GM21723 (cell line): ENCODE measurements around the gene KRTAP10-1.
"Not testable (repeated sequence)": the region's sequence is repeated elsewhere in the genome, so short reads cannot be mapped to it uniquely, and the experiment has no call there.

Source experiments
- ATAC-seq: cut with Tn5 transposase; IDR thresholded peaks from one replicate; pipeline ENCODE4 v1.9.1; 2021; ENCODE audit warnings: mild to moderate bottlenecking, moderate library complexity; ENCODE audit not compliant: unreplicated experiment

The KRTAP10-1 gene

DNA sequence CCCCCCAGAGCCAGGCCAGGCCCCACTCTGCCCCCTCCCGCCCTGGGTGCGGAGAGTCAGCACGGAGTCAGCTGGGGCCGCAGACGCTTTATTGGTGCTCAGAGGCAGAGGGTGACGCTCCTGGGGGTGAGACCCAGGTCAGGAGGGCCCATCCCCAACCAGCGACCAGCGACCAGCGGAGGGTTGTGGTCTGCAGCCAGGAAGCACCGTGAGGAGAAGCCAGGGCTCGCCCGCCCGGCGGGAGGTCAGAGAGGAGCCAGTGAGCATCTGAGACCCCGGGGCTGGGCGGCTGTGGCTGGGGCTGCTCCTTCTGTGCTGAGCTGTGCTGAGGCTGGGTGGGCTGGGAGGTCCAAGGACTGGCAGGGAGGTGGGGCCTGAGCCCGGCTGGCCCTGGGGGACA is 10.3 kb upstream of the KRTAP10-1 start:
- not testable (repeated sequence) for ATAC-seq

DNA sequence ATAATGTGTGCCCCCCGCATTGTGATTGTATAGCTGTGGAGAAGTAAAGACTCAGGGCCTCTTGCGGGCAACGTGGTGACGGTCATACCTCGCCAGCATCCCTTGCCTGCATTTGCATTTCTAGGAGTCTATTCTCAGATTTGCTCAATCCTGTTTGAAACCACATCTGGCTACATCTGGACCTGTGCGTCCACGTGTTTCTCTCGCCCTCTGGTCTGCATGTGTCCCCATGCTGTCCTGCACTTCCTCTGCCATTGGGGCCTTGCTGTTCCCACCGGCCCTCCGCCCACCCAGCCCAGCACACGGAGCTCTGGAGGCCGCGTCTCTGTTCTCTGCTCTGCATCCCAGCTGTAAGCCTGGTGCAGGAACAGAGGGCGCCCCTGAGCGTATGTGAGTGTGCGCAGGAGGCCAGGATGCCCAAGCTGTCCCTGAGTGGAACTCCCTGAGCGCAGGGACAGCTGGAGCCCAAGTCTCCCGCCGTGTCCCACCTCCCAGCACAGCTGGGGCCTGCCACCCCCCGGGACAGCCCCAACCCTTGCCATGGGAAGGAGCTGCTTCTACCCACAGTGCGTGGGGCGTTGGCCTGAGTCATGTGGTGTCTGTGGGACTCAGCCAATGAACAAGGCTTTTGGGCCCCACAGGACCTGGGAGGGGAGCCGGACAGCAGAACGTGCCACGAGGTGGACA is 9.7 kb upstream of the KRTAP10-1 start:
- no peak for ATAC-seq

DNA sequence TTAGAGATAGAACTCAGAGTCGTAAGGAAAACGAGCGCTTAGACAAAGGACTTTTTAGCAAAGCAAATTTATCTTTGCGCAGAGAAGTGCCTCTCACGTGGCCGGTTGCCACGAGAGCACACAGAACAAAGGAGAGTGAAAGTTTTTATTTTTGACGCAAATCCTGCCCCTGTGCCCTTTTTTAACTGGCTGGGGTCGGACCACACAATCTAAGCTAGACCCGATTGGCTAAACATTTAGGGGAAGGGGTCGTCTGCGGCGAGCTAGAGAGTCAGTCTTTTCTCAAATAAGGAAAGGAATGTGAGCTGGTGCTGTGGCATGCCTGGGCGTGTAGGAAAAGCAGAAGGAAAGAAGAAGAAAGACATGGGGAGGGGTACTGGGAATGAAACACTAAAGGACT is 8.9 kb upstream of the KRTAP10-1 start:
- no peak for ATAC-seq

DNA sequence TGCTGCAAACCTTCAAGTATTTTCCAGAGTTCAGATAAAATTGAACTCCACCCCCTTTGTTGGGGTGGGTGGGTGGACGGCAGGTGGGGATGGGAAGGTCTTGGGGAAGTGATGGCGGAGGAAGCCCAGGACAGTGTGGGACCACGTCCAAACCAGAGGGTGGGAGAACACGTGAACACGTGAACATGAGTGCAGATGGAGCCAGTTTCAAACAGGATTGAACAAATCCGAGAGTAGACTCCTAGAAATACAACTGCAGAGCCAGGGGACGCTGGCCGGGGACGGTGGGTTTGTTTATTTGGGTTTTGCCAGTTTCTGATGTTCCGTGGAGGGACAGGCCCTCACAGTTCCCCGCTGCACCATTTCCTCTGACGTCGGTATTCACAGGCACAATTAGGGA is 8.4 kb upstream of the KRTAP10-1 start:
- ATAC-seq: no peak

DNA sequence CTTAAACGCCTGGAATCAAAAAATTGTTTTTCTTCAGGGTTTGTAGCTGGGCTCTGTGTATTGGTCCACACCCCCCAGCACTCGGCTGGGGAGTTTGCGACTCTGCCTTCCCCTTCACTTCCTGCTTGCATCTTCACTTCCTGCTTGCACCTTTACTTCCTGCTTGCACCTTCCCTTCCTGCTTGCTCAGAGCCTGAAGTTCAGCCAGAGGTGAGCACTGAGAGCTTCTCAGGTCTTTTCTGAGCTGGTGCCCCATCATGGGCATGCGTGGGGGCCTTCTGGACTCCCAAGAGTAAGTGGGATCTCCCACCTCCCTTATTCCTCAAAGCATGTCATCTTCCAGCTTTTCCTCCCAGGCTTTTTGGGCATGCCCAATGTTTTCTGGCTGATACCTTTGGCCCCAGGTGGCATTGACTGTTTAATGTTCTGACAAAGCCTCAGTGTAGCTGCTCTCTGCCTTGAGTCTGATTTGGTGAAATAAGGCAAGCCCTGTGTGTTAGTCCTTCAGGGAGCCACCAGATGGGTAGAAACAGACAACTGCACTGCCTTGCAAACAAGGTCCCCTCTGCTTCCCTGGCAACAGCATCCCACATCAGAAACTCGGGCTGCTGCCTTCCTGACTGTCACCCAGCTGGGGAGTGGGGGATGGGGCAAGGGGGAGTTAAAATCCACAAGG is 7.8 kb upstream of the KRTAP10-1 start:
- no peak for ATAC-seq

DNA sequence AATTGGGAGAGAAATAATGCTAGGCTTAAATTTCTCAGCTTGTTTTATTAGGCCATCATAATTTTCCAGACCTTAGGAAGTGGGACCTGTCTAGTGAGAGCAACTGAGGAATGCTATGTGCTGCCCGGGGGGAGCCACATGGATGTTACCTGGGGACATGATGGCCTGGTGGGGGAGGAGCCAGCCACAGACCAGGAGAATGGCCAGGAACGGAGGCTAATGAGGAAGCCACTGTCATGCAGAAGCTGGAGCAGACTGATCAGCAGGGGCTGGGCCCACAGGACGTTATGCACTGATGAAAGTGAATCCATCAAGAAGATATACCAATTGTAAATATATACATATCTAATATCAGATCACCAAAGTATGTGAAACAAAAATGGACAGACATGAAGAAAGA is 4.6 kb upstream of the KRTAP10-1 start:
- no peak for ATAC-seq

DNA sequence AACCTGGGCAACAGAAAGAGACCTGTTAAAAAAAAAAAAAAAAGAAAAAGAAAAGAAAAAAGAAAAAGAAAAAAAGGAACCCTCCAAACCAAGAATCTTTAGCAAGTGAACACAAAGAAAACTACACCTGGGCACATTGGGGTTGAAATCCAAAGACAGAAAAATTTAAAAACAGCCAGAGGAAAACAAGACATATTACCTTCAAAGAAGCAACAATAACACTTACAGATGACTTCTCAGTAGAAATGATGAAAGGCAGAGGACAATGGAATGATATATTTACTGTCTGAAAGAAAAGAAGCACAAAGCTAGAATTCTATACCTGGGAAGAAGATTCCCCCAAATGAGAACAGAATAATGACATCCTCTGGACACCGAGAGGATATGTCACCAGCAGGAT is 2.7 kb upstream of the KRTAP10-1 start:
- no peak for ATAC-seq

DNA sequence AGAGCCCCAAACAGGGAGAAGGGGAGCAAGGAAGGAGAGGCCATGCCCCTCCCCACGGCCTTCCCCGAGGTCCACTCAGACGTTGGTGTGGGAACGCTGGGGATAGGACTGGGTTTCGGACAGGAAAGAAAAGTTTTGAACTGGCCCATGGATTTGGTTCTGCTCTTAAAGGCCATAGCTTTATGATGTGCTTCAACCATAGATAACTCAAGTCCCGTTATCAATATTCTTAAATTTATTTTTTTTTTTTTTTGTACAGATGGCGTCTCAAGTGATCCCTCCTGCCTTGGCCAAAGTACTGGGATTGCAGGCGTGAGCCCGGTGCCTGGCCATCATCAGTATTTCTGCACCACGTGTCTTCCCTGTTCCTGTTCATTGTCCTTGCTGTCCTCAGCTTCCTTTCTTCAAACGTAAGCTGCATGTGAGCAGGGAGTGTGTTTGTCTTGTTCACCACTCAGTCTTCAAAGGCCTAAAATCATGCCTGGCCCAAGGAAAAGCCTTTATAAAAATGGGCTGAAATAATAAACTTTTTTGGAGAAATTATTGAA is 820 bp upstream of the KRTAP10-1 start:
- no peak for ATAC-seq

DNA sequence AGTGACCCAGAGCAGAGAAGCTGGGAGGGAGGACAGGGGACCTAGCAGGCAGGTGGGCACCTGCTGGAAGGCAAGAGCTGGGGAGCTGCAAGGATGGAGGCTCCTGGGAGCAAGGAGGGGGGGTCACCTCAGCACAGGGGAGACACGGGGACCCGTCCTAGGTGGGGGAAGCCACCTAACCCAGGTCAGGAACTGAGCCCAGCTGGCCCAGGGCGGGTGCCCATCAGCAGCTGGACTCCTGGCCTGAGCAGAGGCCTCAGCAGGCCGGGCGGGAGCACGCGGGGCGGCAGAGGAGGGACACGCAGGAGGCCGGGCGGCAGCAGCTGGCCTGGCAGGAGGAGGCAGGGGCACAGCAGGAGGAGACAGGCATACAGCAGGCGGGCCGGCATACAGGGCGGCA is 949 bp downstream of the KRTAP10-1 start:
- ATAC-seq: no peak

DNA sequence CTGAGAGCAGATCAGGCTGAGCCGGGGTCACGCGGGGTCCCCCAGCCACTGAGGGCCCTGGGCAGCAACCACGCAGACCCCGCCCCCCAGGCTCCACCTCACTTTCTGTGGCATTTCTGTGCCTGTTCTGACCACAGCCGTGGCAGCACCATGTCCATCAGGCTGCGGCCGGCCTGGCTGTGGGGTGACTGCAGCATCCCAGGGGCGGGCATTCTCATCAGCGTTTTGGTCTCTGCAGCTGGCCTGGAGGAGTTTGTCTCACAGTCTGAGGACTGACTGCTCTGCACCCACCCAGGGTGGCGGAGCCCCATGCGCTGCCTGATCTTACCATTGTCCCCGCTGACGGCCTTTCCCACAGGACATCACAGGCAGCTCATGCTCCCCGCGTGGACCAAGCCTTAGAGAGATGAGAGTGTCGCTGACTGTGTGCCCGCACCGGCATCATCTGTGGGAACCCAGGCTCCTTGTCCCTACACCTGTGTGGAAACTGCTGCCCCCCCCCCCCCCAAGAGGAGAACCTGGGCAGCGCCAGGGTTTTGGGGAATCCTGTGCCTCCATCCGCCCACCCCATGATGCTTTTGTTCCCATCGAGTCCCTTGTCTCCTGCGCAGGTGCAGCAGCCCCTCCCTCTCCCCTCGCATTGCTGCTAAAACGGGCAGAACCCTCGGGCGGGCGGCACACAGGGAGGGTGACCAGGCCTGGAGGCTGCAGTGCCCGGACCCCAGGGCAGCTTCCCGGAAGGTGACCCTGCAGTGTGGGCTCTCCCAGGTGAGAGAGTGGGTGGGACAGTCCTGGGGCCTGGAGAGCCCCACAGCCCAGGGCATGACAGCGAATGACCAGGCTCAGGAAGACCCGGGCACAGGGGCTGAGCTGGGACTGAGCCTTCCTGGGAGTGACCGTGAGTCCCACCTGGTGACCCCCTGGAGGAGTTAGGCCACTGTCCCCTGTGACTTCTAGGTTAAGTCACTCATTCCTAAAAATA is 1.8 kb downstream of the KRTAP10-1 start:
- no peak for ATAC-seq

DNA sequence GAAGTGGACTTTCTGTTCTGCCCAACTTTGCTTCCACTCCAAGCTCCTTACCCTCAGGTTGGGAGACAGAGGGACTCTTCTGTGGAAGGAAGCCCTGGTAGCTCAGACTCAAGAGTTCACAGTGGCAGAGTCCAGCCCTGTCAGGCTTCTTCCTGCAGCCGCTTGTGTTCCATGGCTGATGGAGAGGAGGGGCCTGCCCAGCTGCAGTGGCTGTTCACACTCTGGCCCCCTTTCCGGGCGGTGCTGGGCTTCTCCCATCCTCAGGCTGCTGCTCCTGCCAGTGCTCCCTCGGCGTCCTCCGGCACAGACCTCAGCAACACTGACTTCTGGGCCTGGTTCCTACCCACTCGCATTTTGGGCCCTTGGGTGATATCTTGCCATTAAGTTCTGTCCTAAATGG is 4.0 kb downstream of the KRTAP10-1 start:
- ATAC-seq: no peak

DNA sequence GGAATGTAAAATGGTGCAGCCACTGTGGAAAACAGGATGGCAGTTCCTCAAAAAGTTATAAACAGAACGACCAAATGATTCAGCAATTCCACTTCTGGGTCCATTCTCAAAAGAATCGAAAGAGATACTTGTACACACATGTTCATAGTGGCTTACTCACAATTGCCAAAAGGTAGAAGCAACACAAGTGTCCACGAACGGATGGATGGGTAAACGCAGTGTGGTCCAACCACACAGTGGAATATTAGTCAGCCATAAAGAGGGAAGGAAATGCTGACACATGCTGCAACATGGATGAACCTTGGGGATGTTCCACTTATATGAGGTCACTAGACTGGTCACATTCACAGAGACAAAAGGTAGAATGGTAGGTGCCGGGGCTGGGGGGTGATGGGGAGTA is 5.3 kb downstream of the KRTAP10-1 start:
- ATAC-seq: no peak

DNA sequence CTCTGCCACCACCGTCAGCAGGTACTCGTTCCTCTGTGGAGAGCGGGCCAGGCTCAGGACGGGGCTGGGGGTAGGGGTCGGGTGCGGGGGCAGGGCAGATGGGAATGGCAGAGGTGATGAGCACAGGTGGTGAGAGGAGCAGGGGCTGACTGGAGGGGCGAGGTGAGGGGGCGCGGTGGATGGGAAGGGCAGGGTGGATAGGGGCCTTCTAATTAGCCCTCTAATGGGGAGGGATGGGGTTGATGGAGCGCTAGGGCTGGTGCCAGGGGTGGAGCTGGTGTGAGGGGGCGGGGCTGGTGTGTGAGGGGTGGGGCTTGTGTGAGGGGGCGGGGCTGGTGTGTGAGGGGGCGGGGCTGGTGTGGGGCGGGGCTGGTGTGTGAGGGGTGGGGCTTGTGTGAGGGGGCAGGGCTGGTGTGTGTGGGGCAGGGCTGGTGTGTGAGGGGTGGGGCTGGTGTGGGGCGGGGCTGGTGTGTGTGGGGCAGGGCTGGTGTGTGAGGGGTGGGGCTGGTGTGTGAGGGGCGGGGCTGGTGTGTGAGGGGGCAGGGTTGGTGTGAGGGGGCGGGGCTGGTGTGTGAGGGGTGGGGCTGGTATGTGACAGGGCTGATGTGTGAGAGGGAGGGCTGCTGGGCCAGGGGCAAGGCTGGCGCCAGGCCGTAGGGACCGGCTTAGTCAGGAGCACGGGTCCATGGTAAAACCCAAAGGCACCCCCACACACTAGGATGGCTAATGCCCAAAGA is 5.9 kb downstream of the KRTAP10-1 start:
- ATAC-seq: no peak

DNA sequence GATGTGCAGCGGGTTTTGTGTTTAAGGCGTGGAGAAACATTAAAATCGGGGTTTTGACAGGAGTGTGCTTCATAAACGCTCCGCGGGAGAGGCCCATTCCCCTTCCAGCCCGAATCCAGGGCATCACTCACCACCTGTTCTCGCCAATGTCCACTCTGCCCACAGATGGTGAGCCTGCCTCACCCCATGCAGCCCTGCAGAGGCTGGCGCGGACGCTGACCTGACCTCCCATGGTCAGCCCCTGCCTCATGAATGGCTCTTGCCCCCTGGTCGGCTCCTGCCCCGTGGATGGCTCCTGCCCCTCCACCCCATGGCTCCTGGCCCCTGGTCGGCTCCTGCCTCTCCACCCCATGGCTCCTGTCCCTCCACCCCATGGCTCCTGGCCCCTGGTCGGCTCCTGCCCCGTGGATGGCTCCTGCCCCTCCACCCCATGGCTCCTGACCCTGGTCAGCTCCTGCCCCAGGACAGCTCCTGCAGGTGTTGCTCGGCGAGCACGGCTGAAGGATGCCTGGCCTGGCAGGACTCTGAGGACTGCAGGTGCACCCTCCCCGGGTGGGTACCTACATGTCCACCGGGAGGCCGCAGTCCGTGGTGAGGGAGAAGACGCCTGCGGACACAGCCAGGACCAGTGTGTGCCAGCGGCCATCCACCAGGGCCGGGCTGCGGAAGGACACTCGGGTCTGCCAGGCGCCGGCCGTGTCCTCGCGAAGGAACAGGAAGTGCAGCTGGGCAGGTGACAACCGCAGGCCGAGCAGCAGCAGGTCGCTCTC is 6.7 kb downstream of the KRTAP10-1 start:
- ATAC-seq: no peak

DNA sequence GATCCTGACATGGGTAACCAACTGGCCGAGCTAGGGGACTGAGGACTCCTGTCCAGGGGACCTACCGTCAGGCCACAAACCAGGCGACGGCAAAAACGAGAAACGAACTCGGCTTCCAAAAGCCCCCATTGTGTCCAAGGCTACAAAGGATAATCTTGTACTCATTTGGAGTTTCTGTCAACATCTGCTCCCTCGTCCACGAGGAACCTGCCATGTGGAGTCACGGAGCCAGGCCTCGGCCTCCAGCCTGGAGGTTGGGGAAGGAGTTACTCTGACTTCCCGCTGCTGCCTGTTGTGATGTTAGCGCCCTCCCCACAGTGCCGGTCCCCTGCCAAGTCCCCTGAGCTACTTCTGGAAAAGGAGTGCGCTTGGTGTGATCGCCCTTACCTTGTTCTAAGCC is 7.3 kb downstream of the KRTAP10-1 start:
- ATAC-seq: no peak

DNA sequence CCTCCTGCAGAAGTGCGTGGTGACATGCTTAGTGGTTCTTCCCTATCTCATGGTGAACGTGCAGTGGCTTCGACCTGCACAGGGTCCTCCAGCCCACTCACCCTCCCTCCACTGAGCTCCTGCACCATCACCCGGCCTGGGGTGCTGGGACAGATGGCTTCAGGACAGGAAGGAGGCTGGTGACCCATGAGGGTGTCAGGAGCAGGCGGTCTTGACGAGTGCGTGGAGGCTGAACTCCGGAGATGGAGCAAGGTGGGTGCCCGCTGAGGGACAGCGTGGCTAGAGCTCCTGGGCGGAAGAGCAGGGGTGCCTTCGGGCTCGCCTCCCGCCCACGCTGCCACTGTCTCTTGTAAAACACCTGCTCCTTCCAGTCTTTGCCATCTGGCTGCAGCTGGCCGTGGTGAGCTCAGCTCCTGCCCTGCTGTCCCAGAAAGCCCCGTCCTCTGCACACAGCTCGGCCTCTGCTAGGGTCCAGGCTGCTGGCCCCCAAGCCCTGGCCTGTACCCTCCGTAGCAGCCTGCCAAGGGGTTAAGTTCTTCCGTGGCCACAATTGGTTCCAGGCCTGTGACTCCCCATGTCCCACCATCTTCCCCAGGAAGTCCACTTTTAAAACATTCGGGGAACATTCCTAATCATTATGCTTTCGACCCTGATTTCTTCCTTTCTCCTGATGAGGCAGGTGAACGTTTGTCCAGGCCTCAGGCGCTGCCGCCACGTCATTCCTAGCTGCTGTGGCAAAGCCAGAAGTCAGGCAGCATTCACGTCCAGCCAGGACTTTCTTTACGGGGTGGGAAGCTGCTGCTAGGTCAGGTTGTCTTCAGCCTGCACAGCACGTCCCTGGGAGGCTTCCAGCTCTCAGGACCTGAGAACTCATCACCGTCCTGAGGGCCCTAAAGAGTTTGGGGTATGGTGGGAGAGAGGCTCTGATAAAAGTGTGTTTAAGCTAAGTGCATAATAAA is 8.1 kb downstream of the KRTAP10-1 start:
- no peak for ATAC-seq

DNA sequence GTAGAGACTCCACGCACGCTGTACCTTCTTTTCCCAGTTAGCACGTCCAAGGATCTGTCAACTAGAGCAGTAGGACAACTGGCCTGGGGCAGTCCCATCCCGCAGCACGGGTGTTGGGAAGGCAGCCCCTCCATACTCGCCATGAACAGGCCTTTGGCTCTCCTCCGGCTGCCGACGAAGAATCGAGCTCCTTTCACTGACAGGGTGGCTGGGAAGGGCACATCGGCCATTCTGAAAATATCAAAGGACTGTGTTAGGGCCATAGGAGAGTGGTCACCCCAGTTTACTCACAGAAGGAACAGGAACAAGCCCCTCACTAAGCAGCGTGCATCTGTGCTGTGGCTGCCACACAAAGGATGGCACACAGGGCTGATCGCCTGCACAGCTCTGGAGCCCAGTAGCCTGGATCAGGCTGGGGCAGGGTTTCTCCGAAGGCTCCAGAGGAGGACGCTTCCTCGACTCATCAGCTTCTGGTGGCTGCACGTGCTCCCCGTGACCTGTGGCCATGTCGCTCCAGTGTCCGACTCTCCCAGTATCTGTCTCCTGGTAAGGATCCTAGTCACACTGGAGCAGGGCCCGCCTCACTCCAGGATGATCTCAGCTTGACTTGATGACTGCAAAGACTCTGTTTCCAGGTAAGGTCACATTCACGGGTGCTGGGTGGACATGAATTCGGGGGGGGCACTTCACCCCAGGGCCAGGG is 8.9 kb downstream of the KRTAP10-1 start:
- ATAC-seq: no peak

DNA sequence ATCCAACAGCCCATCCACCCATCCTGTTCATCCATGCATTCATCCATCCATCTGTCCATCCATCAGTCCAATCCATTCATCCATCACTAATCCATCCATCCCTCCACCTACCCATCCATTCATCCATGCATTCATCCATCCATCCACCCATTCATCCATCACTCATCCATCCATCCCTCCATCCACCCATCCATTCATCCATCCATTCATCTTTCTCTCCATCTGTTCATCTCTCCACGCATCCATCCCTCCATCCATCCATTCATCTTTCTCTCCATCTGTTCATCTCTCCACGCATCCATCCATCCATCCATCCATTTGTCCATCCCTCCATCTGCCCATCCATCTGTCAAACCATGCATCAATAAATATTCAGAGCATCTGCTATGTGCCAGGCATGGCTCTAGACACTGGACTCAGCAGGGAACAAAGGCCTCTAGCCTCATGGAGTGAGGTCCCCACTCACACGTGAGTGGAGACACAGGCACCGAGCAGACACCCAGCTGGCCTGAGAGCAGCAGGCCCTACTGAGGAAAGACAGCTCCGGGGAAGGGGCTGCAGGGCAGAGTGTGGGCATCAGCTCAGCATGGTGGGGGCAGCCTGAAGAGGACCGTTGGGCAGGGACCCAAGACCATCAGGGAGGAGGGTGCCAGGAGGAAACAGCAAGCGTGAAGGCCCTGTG is 9.6 kb downstream of the KRTAP10-1 start:
- ATAC-seq: no peak
